H7 (cell line): ENCODE results near the gene NPLOC4. TPM values are rescaled to one million over a fixed set of nuclear protein-coding genes. Genes with fewer than 3 reads are reported as not detected.
"Not testable (repeated sequence)": the region's sequence is repeated elsewhere in the genome, so short reads cannot be mapped to it uniquely, and the experiment has no call there.

Experiments used
- DNase-seq: peaks from one replicate; pipeline ENCODE4 v3.0.0; 2012
- H3K27me3 ChIP-seq: 2 replicates; pipeline ENCODE4 v1.6.0; 2011; ENCODE audit warnings: mild to moderate bottlenecking, low read length; ENCODE audit not compliant: control insufficient read depth, insufficient read depth
- H3K36me3 ChIP-seq: replicated peaks from 2 replicates; pipeline ENCODE4 v1.5.1; 2011; ENCODE audit warnings: low read length; ENCODE audit not compliant: control insufficient read depth, insufficient read depth
- H3K4me3 ChIP-seq: 2 replicates; pipeline ENCODE4 v1.5.1; 2011; ENCODE audit warnings: low read depth, mild to moderate bottlenecking, control low read depth, low read length, moderate library complexity; ENCODE audit not compliant: insufficient read depth
- total RNA-seq: library from RNA; depleted of rRNA; stranded (reverse); fragments of >200 nt; shearing (Covaris generic); gene quantifications from 2 replicates; pipeline ENCODE4 v1.2.3, GENCODE V29; 2014

The NPLOC4 gene
- total RNA-seq, 1 experiment from 2014 or later, result 64.5 TPM

GRCh38 chr17:81539571-81539900 is 97.4 kb downstream of the NPLOC4 start:
- Histone ChIP-seq H3K4me3 (no peak overlapping the region), H3K27me3 (peaks cover 5% of the 10 kb centered on the region; the same call in 1 of the 2 replicates), H3K36me3 (peaks cover 2% of the 10 kb centered on the region)
- no peak for DNase-seq

DNA sequence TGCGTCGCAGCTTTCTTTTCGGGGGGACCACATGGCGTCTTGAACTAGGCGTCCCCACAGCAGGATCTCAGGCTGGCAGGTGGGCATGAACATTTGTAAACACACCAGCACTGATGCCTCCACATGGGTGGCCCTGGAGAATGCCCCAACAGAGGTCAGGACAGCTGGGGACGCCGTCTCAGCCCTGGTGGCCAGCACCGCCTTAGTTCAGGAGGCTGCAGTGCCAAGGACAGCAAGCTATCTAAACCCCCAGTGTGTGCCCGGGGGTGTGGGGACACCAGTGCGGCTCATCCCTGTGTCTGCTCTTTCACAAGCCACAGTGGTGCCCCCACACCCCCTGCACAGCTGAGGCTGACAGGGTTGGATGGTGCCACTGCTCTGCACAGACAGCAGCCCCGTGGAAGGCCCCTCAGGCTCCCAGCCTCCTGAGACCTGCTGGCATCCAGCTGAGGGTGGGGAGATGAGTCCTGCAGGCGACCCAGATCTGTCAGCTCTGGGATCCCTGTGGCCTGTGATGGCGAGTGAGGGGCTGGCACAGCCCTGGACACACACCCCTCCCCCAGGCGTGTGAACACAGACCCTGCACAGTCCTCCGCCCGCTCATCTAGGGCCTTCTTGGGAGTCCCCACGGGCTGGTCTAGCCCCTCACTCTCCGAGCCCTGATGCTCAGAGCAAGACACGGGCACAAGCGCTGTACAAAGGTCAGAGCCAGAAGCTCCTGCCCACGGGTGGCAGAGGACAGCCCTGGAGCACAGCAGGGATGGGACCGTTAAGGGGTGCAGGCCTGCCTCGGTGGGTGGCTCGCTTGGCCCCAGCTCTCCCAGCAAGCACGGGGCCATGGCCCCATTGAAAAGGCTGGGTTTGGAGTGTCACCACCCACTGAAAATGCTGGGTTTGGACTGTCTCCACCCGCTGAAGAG is 98.0 kb downstream of the NPLOC4 start:
- peaks cover 7% of the 10 kb centered on the region for H3K27me3 ChIP-seq
- H3K36me3 ChIP-seq, result peaks cover 2% of the 10 kb centered on the region
- no peak for DNase-seq
- no peak overlapping the region for H3K4me3 ChIP-seq

- peak; percentile 81 for DNase-seq
- H3K27me3 ChIP-seq, result peaks cover 7% of the 10 kb centered on the region
- peaks cover 2% of the 10 kb centered on the region for H3K36me3 ChIP-seq
- no peak overlapping the region for H3K4me3 ChIP-seq
Observed at GRCh38 chr17:81537856-81538555, 98.9 kb downstream of the NPLOC4 start.

DNA sequence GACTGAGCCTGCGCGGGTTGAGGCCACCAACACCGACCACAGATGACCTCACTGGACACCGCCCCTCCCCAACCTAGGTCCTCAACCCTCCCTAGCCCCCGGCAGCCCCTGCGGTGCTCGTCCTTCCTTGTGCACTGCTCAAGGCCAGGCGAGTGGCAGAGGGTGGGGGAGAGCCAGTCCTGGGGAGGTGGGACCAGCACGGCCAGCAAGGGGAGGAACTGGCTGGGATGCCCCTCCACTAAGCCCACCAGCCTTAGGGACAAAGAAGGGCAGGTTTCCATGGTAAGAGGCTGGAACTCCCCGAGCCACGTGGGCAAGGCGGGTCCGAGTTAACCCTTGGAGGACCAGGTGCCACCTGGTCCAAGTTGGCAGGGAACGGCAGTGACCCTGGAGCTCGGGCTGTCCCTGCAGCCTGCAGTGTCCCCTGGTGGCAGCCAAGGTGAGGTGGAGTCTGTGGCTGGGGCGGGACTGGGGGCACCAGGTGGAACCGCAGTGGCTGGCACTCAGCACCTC is 99.5 kb downstream of the NPLOC4 start:
- Histone ChIP-seq H3K27me3 (peaks cover 9% of the 10 kb centered on the region), H3K4me3 (peak overlapping the region; percentile 20; the same call in 1 of the 2 replicates), H3K36me3 (no peaks in the 10 kb centered on the region; the same call in none of the 2 replicates)
- DNase-seq, result peak; percentile 96

- peak; percentile 88 for DNase-seq
- H3K36me3 ChIP-seq, result no peaks in the 10 kb centered on the region; the same call in 1 of the 2 replicates
- peak overlapping the region; percentile 20; the same call in 1 of the 2 replicates for H3K4me3 ChIP-seq
- H3K27me3 ChIP-seq, result peaks cover 9% of the 10 kb centered on the region
Observed at GRCh38 chr17:81536299-81537290, 100.3 kb downstream of the NPLOC4 start.

DNA sequence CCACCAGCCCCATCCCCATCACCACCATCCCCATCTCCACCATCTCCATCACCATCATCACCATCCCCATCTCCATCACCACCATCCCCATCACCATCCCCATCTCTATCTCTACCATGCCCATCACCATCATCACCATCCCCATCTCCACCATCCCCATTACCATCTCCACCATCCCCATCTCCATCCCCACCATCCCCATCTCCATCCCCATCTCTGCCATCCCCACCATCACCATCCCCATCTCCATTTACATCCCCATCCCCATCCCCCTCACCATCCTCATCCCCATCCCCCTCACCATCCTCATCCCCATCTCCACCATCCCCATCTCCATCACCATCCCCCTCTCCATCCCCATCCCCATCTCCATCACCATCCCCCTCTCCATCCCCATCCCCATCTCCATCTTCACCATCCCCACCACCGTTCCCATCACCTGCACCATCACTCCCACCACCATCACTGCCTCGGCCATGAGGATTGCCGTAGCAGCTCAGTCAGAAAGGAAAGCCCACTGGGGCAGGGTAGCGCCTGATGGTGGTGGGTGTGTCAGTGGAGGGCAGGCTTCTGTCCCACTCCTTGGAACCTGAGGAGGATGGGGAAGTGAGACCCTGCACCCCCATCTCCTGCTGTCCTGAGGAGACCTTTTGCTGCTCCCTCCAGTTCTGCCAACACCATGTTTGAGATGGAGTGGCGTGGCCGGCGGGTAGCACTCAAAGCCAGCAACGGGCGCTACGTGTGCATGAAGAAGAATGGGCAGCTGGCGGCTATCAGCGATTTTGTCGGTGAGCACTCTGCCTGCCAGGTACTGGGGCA is 101.2 kb downstream of the NPLOC4 start:
- H3K36me3 ChIP-seq, result no peaks in the 10 kb centered on the region; the same call in 1 of the 2 replicates
- DNase-seq, result no peak
- no peak overlapping the region for H3K4me3 ChIP-seq
- peaks cover 9% of the 10 kb centered on the region for H3K27me3 ChIP-seq

DNA sequence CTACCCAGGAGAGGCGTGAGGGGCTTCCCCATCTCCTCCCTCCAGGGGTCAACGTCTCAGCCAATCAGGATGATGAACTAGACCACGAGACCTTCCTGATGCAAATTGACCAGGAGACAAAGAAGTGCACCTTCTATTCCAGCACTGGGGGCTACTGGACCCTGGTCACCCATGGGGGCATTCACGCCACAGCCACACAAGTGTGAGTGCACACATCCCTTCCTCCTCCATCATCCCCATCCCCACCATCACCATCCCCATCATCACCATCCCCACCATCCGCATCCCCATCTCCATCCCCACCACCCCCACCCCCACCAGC is 101.9 kb downstream of the NPLOC4 start:
- no peak for DNase-seq
- peaks cover 9% of the 10 kb centered on the region for H3K27me3 ChIP-seq
- H3K4me3 ChIP-seq, result no peak overlapping the region
- H3K36me3 ChIP-seq, result no peaks in the 10 kb centered on the region

GRCh38 chr17:81534157-81535006 is 102.5 kb downstream of the NPLOC4 start:
- no peaks in the 10 kb centered on the region for H3K36me3 ChIP-seq
- H3K4me3 ChIP-seq, result no peak overlapping the region
- DNase-seq, result no peak
- H3K27me3 ChIP-seq, result peaks cover 9% of the 10 kb centered on the region

GRCh38 chr17:81533339-81534141 is 103.4 kb downstream of the NPLOC4 start:
- no peak for DNase-seq
- Histone ChIP-seq H3K27me3 (peaks cover 9% of the 10 kb centered on the region), H3K36me3 (no peaks in the 10 kb centered on the region), H3K4me3 (no peak overlapping the region)

DNA sequence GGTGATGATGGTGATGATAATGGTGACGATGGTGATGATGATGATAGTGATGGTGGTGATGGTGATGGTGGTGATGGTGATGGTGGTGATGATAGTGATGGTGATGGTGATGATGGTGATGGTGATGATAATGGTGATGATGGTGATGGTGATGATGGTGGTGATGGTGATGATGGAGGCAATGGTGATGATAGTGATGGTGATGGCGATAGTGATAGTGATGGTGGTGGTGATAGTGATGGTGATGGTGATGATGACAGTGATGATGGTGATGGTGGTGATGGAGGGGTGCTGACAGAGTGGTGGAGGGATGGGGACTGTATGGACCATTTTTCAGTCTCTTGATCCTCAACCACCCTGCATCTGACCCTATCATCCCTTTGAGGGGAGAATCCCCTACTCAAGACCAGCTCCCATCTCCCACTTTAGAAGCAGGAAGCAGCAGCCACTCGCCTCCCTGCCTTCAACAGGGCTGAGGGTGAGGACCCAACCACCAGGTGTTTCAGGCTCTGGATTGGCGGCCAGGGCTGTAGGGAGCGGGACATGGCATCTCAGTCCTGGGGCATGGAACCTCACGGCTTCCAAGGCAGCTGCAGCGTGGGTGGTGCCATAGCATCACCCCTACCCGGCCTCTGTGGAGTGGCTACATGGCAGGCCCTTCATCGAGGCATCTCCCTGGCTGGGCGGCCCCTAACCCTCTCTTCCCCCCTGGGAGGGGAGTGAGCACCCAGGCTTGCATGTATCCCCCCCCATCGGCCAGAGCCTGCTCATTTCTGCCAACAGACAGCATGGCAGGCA is 104.2 kb downstream of the NPLOC4 start:
- Histone ChIP-seq H3K36me3 (no peaks in the 10 kb centered on the region), H3K4me3 (no peak overlapping the region), H3K27me3 (peaks cover 9% of the 10 kb centered on the region)
- no peak for DNase-seq

DNA sequence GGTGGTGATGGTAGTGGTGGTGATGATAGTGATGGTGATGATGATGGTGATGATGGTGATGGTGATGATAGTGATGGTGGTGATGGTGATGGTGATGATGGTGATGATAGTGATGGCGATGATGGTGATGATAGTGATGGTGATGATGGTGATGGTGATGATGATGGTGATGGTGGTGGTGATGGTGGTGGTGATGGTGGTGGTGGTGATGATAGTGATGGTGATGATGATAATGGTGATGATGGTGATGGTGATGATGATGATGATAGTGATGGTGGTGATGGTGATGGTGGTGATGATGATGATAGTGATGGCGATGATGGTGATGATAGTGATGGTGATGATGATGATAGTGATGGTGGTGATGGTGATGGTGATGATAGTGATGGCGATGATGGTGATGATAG is 104.9 kb downstream of the NPLOC4 start:
- H3K36me3 ChIP-seq, DNase-seq, H3K27me3 ChIP-seq, H3K4me3 ChIP-seq: not testable (repeated sequence)
